ENCODE data around the gene MS4A4A. TPM values are rescaled to one million over a fixed set of nuclear protein-coding genes. Genes with fewer than 3 reads are reported as not detected.

Gene MS4A4A
- total and polyA plus RNA-seq, 2 of the 4 experiments (the other 2 are of a cell fraction) = not detected

DNA sequence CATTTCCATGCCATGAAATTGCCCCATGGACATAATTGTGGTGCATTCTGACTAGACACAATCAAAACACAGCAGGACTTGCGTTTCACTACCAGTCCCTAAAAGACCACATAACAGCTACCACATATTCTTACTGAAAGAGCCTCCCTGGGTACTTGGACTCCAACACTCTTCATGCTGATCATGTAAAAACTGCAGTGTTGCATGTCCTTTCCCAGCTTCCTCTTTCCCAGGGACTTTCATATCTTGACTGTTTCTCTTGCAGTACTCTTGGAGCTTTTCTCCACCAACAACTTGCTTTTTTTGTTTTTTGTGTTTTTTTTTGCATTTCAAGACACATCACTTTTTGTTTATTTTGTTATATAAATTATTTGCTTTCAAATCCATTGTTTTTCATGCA is 69.5 kb downstream of the MS4A4A start:
- Histone ChIP-seq H3K4me1 (ENCODE audit: control insufficient read depth, insufficient read depth, low read length) (no peaks in the 10 kb centered on the region), H3K4me2 (ENCODE audit: low read depth, low read length) (no peak overlapping the region), H3K9me1 (ENCODE audit: insufficient read depth, low read length) (no peaks in the 10 kb centered on the region), H3K27me3 (ENCODE audit: control insufficient read depth, insufficient read depth, low read length) (no peaks in the 10 kb centered on the region), H3K18ac (ENCODE audit: low read depth, low read length) (no peak overlapping the region), H3K14ac (replicated peaks; ENCODE audit: low read depth, low read length) (no peak overlapping the region), H4K5ac (ENCODE audit: low read depth, low read length) (no peak overlapping the region), H3K36me3 (ENCODE audit: control insufficient read depth, insufficient read depth, low read length) (no peaks in the 10 kb centered on the region), H2BK120ac (ENCODE audit: low read depth, low read length) (no peak overlapping the region), H2AFZ (replicated peaks; ENCODE audit: low read length, poor library complexity) (no peak overlapping the region), H2AK9ac (replicated peaks; ENCODE audit: low read depth, low read length, poor library complexity) (no peak overlapping the region), H3K9ac (ENCODE audit: low read depth, low read length) (no peak overlapping the region), H3K9me3 (ENCODE audit: control insufficient read depth, insufficient read depth, low read length) (peaks cover 4% of the 10 kb centered on the region; the same call in 1 of the 2 replicates), H4K8ac (ENCODE audit: low read depth in 2 of 2, low read length in 2 of 2) (no peak overlapping the region), H3K4ac (ENCODE audit: low read depth, low read length) (no peak overlapping the region), H3K79me1 (ENCODE audit: low read depth in 1 of 2, low read length in 2 of 2) (no peaks in the 10 kb centered on the region), H3K23ac (ENCODE audit: low read depth, low read length) (no peak overlapping the region), H3K56ac (ENCODE audit: extremely low read depth, insufficient read depth, low read length) (no peak overlapping the region), H2AK5ac (ENCODE audit: low read depth, low read length) (no peak overlapping the region), H4K91ac (ENCODE audit: insufficient read depth, low read depth, low read length) (no peak overlapping the region), H4K20me1 (ENCODE audit: insufficient read depth, low read length) (no peaks in the 10 kb centered on the region), H2BK20ac (ENCODE audit: low read depth, low read length) (no peak overlapping the region), H3K4me3 (ENCODE audit: insufficient read depth, low read depth, low read length) (no peak overlapping the region), H3K27ac (ENCODE audit: insufficient read depth, low read length) (no peak overlapping the region), H2BK15ac (ENCODE audit: low read depth, low read length) (no peak overlapping the region), H2BK5ac (ENCODE audit: low read depth, low read length, poor library complexity, severe bottlenecking) (no peak overlapping the region)
- ChIA-PET CTCF (interaction anchor here (0.6 to 1.1 kb wide), 2 partner anchors 16 to 295 kb away, joined by 3 to 4 read pairs; no protein-coding TSS in a partner anchor), POLR2A (ENCODE audit: unreplicated experiment) (no interaction called here)
- ATAC-seq (ENCODE audit: low read depth) (no peak), DNase-seq (no peak)
- intact Hi-C loops (cut with micrococcal nuclease) = no loop called here
- in situ Hi-C loops (cut with MboI; ENCODE audit: low sequenced_read_pairs) = no loop called here
- TF ChIP-seq MAZ (IDR thresholded peaks at IDR 0.05; ENCODE audit: borderline replicate concordance, low read depth, low read length) = no peak
- TF ChIP-seq NFE2L2 (IDR thresholded peaks at IDR 0.05; ENCODE audit: low read depth, low read length) = no peak
- TF ChIP-seq RCOR1 (IDR thresholded peaks at IDR 0.05; ENCODE audit: insufficient replicate concordance, low read length) = no peak
- TF ChIP-seq CHD1 (IDR thresholded peaks at IDR 0.05; ENCODE audit: low read depth, low read length) = no peak
- TF ChIP-seq POLR2A (IDR thresholded peaks at IDR 0.05; ENCODE audit: low read depth, low read length) = no peak
- TF ChIP-seq, protein P1, sequence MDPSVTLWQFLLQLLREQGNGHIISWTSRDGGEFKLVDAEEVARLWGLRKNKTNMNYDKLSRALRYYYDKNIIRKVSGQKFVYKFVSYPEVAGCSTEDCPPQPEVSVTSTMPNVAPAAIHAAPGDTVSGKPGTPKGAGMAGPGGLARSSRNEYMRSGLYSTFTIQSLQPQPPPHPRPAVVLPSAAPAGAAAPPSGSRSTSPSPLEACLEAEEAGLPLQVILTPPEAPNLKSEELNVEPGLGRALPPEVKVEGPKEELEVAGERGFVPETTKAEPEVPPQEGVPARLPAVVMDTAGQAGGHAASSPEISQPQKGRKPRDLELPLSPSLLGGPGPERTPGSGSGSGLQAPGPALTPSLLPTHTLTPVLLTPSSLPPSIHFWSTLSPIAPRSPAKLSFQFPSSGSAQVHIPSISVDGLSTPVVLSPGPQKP (IDR thresholded peaks at IDR 0.05; ENCODE audit: borderline replicate concordance, low read depth, low read length) = no peak
- no peak for TF ChIP-seq RFX5 (IDR thresholded peaks at IDR 0.05; ENCODE audit: low read depth, low read length)
- no TSS peak for BruUV-seq (replicated peaks)
- dilution Hi-C loops (cut with HindIII; ENCODE audit: low sequenced_read_pairs, unreplicated experiment) = no loop called here
- WGBS, 2 experiments (ENCODE audit: extremely low coverage in 2 of 2, insufficient read length in 1 of 2) = no CpG with 5 or more reads among the region's 1 CpG

Data from IMR-90 (cell line).